Measurements from ENCODE around the gene FABP1. TPM values are rescaled to one million over a fixed set of nuclear protein-coding genes. Genes with fewer than 3 reads are reported as not detected.

The FABP1 gene
- total RNA-seq, 1 donor from 2014 or later = 6.9 TPM

GRCh38 chr2:88139203-88139702 lies 11.4 kb upstream of the FABP1 start:
- no peak for DNase-seq (ENCODE audit: low spot score)

- no peak for DNase-seq (ENCODE audit: low spot score)
These were observed 10.0 kb upstream of the FABP1 start for GRCh38 chr2:88137833-88138232.

- no peak for DNase-seq (ENCODE audit: low spot score)
These were observed 9.0 kb upstream of the FABP1 start for GRCh38 chr2:88136817-88137216.

GRCh38 chr2:88133875-88134274 lies 6.0 kb upstream of the FABP1 start:
- DNase-seq (ENCODE audit: low spot score) = no peak

GRCh38 chr2:88131999-88132368 lies 4.1 kb upstream of the FABP1 start:
- no peak for DNase-seq (ENCODE audit: low spot score)

DNA sequence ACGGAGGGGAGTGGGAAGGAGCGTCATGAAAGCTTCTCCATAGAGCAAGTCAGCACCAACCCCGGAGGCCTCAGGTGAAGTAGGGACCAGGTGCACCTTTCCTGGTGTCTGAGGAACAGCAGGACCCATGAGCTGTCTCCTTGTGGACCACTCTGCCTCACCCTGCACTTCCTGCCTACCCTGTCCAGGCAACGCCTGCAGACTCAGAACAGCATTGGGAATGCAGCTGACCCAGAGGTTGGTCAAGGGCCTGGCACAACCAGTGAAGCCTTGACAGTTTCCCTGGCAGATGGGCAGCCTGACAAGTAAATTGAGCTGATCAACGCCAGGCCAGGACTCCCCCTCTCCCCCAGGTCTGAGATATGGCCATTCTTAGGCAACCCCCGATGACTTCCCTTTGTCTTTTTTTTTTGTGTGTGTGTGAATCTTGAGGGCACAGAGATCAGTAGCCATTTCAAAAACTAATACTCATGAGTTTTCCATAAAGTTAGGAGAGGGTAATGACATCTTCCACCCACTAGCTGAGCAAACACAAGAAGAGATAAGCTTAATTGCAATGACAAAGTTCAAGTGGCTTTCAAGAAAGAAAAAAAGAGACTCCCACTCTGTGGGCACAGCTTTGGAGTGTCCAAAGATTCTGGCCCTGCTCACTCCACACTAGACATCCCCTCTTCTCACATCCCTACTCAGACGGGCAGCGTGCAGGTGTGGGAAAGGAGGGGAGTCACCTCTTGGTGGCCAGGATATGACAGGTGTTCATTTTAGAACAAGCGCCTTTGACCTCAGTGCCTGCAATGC lies 3.5 kb upstream of the FABP1 start:
- DNase-seq (ENCODE audit: low spot score) = no peak

DNA sequence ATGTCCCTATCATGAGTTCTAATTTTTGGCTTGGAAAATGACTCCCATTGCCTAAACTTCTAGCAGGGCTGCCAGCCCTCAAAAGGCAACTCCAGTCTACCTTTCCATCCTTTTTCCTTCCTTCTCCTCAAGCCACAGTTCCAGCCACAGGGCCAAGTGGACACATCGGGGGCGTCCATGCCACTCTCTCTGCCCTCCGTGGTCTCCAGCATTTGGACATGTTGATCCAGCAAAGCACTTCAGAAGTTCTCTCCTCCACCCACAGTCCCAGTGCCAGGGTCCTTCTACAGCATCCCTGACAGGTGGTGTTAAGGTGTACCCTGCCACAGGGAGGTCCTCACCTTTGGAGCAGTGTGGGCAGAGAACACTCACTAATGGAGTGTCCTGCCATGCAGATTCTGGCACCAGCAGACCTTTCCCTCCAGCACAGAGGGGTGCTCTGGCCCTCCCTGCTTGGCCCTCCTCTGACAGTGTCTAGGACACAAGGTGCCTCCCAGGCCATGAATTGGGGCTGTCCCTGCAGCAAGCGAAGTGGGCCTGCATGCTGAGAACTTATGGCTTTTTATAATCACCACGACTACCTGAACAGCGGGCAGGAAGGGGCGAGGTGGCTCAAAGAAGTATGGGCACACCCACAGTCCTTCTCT lies 1.6 kb upstream of the FABP1 start:
- no peak for DNase-seq (ENCODE audit: low spot score)

GRCh38 chr2:88128654-88129312 lies 921 bp upstream of the FABP1 start:
- no peak for DNase-seq (ENCODE audit: low spot score)

DNA sequence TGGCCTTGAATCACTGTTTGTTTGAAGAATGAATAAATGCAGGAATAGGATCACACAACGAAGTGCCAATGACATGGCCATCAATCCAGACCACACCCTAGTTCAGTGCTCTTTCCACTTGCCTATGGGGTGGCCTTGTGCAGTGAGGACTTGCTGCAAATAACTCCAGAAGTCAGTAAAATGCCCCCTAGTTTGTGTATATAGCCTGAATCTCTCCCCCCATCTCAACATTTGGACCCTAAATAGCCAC lies 299 bp downstream of the FABP1 start:
- no peak for DNase-seq (ENCODE audit: low spot score)

GRCh38 chr2:88126772-88127637 lies 857 bp downstream of the FABP1 start:
- DNase-seq (ENCODE audit: low spot score) = no peak

DNA sequence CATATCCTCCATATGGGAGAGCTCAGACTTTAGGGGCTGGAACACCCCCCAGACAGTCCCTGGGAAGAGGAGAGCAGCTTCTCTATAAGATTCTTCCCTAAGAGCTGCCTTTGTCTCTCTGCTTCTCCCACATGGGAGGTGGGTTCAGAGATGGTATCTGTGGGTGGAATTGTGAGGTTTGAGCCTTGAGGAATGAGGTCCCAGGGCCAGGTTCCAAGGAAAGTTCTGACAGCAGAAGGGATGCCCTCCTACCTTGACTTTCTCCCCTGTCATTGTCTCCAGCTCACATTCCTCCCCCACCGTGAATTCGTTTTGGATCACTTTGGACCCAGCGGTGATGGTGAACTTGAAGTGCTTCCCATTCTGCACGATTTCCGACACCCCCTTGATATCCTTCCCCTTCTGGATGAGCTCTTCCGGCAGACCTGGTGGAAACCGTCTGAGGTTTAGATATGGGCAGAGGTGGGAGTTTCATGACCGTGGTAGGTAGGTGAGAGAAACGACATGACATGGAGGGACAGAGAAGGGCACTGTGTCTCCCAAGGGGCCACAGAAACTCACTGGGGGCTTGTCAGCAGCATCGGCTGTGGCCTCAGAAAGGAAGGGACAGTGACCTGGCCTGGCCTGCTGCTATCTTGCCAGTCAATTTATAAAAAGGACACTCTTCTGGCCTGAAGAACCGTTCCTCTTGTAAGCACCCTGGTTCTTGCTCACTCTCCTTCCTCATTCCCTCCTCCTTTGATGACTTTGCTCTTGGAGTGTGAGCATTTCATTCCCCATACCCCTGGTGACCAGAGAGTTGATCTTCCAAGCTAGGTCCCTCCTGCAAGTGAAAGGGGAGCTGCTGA lies 1.7 kb downstream of the FABP1 start:
- no peak for DNase-seq (ENCODE audit: low spot score)

- no peak for DNase-seq (ENCODE audit: low spot score)
These were observed 2.4 kb downstream of the FABP1 start for GRCh38 chr2:88125344-88125923.

GRCh38 chr2:88123975-88124917 lies 3.6 kb downstream of the FABP1 start:
- no peak for DNase-seq (ENCODE audit: low spot score)

DNA sequence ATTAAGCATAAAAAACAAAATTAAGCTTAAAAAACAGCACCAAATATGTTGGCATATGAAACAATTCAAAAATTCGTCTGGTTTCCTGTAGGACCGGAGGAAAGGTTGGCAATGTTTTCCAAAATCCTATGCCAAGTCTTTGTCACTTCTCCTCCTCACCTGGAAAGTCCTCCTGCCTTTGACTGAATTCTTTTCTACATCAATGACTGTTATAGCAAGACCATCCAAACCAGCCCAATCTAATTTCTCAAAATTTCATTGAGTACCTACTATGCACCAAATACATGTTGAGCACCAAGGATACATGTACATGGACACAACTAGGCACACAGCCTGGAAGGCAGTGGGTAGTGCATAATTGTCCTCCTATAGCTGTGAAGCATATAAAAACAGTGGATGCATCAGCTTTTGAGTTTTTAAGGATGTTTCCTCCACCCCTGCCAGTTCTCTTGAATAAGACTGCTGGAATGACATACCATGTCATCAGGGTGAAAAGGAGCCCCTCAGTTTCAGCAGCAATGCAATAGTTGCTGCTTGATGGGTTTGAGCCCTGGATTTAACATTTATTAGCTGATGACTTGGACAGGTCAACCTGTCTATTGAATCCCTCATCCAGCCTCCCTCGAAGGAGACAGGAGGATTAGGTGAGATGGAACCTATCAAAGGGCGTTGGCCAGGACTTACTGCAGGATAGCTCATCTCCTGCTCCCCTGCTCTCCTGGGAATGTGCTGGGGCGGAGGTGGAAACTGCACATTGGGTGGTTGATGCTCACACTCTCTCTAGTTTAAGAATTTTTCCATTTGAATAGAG lies 4.5 kb downstream of the FABP1 start:
- no peak for DNase-seq (ENCODE audit: low spot score)

DNA sequence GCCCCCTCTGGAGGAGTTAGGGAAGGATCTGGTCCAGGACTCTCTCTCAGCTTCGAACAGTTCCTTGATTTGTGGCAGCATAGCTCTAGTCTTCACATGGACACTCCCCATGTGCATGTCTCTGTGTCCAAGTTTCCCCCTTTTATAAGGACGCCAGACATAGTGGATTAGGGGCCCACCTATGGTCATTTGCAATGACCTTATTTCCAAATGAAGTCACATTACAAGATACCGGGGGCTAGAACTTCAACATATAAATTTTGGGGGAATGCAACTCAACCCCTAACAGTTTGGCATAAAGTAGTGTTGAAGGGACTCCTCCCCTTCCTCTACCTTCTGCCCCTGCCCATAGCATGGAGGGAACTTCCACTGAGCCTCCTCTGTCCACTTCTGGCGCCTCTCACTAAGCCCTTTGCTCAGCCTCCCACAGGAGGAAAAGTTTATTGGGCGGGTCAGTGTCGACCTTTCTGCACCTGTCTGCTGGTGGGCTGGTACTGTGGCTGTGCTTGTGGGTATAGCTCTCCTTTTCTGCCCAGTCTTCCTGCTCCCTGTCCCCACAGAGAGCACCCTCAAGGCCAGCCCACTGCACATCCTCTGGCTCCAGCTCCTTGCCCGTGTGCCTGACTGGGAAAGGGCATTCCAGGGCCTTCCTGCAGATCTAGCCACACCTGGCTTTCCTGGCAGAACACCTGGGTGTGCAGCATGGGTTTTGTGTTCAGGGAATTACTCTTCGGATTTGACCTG lies 5.5 kb downstream of the FABP1 start:
- no peak for DNase-seq (ENCODE audit: low spot score)

GRCh38 chr2:88121678-88122077 lies 6.2 kb downstream of the FABP1 start:
- DNase-seq (ENCODE audit: low spot score) = peak; percentile 26

DNA sequence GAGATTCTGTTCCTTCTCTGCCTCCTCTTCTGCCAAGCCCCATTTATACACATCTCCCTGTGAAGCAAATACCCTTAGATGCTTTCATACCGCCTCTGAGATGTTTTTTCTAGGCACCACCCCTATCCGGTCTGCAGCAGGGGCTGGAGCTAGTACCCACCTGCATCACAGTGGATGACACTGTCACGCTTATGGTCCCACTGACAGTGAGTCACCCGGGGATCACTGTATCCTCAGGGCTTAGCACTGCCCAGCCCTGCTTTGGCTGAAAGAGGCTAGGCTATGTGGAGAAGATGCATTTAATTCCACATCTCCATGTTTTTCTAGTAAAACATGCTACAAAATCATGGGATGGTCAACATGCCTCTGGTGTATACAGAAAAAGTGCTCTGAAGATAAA lies 9.9 kb downstream of the FABP1 start:
- peak; percentile 24 for DNase-seq (ENCODE audit: low spot score)

All from mesenteric fat pad (tissue), 1 donor.